Stimulated activated CD4-positive, alpha-beta T cell treated with anti-CD3 and anti-CD28 coated beads, Interleukin-4, amount 100 ng/mL, for 24 hours (primary cell): ENCODE measurements around the gene HES1.
"Not testable (repeated sequence)": the region's sequence is repeated elsewhere in the genome, so short reads cannot be mapped to it uniquely, and the experiment has no call there.

Experiments used
- DNase-seq: peaks from one replicate; pipeline ENCODE4 v3.0.0-alpha.2; 2020

The HES1 gene

GRCh38 chr3:194135806-194136518 lies at the start of gene HES1:
TSS of gene HES1 (plus strand) at chr3:194136148. CDS start at chr3:194136381, 233 bp downstream.
- peak; percentile 47 for DNase-seq

GRCh38 chr3:194086388-194087075 lies 49.4 kb upstream of the HES1 start:
- DNase-seq: no peak

- DNase-seq: no peak
Observed at GRCh38 chr3:194087280-194087679, 48.7 kb upstream of the HES1 start.

- no peak for DNase-seq
Observed at GRCh38 chr3:194087995-194088855, 47.7 kb upstream of the HES1 start.

GRCh38 chr3:194089357-194090177 lies 46.4 kb upstream of the HES1 start:
- peak; percentile 41 for DNase-seq

GRCh38 chr3:194090178-194090555 lies 45.8 kb upstream of the HES1 start:
- not testable (repeated sequence) for DNase-seq

- DNase-seq: no peak
Observed at GRCh38 chr3:194090716-194091115, 45.2 kb upstream of the HES1 start.

- DNase-seq: no peak
Observed at GRCh38 chr3:194091141-194091540, 44.8 kb upstream of the HES1 start.

- not testable (repeated sequence) for DNase-seq
Observed at GRCh38 chr3:194091897-194092296, 44.1 kb upstream of the HES1 start.

GRCh38 chr3:194092881-194093301 lies 43.1 kb upstream of the HES1 start:
- no peak for DNase-seq

- no peak for DNase-seq
Observed at GRCh38 chr3:194093842-194094241, 42.1 kb upstream of the HES1 start.

GRCh38 chr3:194095464-194095863 lies 40.5 kb upstream of the HES1 start:
- DNase-seq: no peak

- DNase-seq: no peak
Observed at GRCh38 chr3:194095902-194096301, 40.0 kb upstream of the HES1 start.

GRCh38 chr3:194097141-194097882 lies 38.6 kb upstream of the HES1 start:
- DNase-seq: no peak

- DNase-seq: no peak
Observed at GRCh38 chr3:194098081-194098842, 37.7 kb upstream of the HES1 start.

- DNase-seq: no peak
Observed at GRCh38 chr3:194098843-194099183, 37.1 kb upstream of the HES1 start.

- no peak for DNase-seq
Observed at GRCh38 chr3:194099215-194099614, 36.7 kb upstream of the HES1 start.

- no peak for DNase-seq
Observed at GRCh38 chr3:194100856-194101390, 35.0 kb upstream of the HES1 start.

- DNase-seq: no peak
Observed at GRCh38 chr3:194101592-194102432, 34.1 kb upstream of the HES1 start.

GRCh38 chr3:194102436-194102835 lies 33.5 kb upstream of the HES1 start:
- no peak for DNase-seq
